SIG-M5 (cell line): Measurements from ENCODE around the gene RSAD1.

Experiments
- DNase-seq: peaks from one replicate; lab custom pipeline; 2025; lab: John Stamatoyannopoulos, UW

RSAD1 gene

DNA sequence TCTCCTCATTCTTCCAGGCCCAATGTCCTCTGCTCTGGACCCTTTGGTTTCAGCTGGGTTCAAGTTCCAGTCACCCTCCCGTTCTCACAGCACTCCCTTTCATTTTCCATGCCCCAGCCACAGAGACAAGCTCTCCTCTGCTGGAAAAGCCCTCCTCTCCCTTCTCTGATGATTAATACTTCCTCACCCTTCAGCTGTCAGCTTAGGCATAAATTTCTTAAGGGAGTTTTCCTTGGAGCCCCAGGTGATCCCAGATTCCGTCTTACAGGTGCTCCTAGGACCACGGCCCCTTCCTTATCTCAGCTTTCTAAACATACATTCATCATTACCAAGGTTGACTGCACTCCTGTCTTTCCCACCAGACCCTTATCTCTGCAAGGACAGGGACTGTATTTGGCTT, 20.4 kb upstream of the RSAD1 start:
- no peak for DNase-seq

DNA sequence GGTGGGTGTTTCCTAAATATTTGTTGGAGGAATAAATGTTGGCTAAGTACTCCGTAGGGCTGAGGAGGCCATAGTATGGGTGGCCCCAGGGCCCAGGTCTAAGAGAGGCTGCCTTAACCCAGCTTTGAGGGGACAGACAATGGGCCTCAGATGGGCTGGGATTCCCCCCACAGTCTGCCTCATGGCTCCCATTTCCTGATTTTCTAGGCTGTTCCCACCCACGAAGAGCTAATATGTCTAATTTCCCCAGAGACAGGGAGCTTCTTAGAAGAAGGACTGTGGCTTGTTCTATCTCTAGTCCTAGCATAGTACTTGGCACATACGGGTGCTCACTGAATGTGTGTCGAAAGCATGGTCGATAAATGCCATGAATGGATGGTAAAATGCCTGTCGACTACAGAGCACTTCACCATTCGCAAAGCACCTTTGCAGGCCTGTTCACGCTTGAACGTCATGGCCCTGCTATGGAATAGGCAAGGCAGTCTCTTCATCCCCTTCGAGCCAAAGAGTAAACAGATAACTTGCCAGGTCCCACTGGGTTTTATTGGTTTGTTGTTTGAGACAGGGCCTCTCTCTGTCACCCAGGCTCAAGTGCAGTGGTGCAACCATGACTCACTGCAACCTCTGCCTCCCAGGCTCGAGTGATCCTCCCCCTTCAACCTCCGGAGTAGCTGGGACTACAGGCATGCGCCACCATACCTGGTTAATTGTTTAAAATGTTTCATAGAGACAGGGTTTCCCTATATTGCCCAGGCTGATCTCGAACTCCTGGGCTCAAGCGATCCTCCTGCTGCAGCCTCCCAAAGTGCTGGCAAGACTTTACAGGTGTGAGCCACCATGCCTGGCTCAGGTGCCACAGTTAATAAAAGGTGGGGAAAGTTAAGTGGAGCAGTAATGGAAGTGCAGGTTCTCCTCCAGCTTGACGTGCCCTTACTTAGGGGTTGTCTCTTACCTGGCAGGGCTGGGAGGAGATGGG, 19.7 kb upstream of the RSAD1 start:
- no peak for DNase-seq

DNA sequence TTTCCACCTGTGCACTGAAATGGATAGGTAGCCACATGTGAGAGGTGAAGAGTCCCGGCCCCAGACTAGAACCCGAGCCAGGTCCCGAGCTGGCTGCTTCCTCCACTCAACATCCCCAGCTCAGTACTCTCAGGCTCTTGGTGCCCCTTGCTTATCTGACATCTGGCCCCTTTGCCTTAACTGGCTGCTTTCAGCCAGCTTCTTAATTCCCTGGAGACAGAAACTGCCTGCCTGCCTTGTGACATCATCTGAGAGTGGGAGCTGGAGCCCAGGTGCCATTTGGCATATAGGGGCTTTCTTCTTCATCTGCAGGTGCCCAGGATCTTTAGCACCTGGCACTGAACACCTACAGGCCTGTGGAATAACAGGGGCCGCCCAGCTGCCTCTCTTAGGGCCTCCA, 18.9 kb upstream of the RSAD1 start:
- DNase-seq, result no peak

DNA sequence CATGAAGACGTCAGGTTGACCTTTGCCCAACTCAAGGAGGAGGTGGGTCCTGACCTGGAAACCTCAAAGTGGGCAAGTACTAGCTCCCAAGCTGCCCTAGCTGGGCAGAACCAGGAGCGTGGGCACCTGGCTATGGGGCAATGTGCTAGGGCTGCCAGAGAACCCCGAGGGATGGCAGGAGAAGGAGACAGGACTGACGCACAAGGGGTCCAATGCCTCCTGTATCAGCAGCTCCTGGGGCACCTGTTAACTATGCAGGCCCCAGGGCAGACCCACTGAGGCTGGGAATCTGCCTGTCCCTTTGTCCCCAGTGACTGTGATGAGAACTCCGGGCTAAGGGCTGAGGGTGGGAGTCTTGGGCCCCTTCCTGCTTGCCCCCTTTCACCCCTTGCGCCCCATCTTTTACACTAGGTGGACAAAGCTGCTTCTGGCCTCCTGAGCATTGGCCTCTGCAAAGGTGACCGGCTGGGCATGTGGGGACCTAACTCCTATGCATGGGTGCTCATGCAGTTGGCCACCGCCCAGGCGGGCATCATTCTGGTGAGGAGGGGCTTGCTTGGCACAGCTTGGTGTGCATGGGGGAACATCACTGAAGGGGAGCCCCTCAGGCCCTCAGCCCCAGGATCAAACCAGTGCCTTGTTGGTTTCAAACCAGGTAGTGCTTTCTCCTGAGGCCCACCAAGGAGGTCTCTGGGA, 17.7 kb upstream of the RSAD1 start:
- no peak for DNase-seq

DNA sequence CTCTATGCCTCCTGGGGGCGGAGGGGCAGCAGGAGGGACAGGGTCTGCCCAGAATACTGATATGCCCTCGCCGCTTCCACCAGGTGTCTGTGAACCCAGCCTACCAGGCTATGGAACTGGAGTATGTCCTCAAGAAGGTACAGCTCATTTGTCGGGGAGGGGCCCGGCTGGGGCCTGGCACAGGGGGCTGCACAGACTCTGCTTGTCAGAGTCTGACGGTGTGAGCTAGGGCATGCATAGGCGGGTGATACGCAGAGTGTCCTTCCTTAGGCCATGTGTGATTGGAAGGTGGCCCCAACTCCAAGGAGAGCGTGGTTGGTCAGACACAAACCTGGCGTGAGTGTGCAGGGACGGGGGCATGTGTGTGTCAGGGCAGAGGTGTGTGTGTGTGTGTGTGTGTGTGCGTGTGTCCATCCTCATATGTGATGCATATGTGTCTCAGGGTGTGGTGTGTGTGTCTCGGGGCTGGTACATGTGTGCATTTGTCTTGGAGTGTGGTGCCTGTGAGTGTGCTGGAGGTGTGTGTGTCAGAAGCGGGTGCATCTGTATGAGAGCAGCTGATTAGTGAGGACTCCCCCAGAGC, 17.0 kb upstream of the RSAD1 start:
- DNase-seq, result no peak

DNA sequence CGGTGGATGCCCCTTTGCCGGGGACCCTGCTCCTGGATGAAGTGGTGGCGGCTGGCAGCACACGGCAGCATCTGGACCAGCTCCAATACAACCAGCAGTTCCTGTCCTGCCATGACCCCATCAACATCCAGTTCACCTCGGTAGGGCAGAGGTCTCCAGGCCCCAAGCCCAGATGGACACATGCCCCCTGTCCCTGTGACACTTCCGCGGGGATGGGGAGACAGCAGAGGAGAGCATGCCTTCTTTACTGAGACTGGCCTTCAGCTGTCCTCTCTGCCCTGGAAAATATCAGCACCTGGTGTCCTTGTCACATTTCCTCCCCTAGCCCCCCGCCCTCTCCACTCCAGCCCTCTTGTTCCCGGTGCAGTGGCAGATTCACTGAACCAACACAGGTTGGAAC, 16.2 kb upstream of the RSAD1 start:
- DNase-seq, result no peak

DNA sequence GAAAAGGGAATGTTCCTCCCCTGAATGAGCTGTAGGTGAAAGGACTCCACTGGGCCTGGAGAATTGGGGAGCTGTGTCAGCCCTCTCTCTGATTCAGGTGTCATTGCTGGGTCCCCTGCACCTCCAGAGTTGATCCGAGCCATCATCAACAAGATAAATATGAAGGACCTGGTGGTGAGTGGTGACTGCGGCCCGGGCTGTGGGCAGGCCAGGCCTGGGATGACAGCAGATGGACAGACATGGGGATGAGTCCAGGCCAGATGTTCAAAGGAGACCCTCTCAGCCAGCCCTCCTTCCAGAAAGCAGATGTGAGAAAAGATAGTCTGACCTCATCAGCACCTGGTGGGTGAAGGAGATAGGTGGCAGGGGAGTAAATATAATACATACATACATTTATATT, 14.5 kb upstream of the RSAD1 start:
- no peak for DNase-seq

DNA sequence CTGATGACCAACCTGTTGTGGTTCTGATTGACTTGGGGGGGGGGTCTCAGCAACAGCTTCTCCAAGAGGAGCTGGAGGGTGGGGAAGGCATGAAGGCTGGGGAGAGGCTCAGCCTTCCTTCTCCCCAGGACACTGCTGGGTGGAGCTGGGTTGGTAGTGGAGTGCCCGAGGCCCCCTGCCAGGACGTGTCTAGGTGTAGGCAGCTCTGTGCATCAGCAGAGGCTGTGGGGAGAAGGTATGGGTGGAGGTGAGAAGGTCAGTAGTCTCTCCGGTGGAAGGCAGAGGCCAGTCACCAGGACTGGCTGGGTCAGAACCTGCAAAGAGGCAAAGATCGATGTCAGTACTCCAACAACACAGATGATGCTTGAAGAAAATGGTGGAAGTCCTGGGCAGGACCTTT, 13.9 kb upstream of the RSAD1 start:
- no peak for DNase-seq

DNA sequence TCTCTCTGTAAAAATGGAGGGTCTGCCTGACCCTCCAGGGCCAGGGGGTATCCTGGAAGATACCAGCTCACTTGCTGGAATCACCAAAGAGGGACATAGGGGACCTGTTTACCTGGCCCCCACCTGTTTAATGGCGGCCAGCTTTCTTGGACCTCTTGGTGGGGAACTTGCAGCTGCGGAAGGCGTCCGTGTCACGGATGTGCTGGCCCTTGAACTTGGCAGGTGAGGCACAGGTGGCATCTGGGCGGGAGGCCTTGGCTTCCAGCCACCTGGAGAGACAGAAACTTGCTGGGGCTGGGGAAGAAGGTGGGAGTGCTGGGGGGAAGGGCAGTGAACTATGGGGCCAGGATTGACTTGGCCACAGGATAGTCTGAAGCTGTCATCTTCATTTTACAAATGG, 13.5 kb upstream of the RSAD1 start:
- no peak for DNase-seq

DNA sequence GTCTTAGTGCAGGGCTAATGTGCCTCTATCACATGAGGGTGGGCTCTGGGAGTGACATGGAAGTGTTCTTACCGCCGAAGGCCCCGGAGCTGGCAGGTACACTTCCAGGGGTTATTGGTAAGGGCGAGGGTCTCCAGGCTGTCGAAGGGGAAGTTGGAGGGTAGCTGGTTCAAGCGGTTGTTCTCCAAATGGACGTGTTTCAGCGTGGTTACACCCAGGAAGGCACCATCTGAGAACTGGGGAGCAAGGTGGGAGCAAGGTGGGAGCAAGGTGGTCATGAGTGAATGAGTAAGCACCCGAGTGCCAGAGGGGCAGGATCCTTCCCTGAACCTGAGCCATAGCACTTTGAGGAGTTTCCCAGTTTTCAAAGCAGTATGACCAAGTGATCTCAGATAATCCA, 13.0 kb upstream of the RSAD1 start:
- DNase-seq, result no peak

DNA sequence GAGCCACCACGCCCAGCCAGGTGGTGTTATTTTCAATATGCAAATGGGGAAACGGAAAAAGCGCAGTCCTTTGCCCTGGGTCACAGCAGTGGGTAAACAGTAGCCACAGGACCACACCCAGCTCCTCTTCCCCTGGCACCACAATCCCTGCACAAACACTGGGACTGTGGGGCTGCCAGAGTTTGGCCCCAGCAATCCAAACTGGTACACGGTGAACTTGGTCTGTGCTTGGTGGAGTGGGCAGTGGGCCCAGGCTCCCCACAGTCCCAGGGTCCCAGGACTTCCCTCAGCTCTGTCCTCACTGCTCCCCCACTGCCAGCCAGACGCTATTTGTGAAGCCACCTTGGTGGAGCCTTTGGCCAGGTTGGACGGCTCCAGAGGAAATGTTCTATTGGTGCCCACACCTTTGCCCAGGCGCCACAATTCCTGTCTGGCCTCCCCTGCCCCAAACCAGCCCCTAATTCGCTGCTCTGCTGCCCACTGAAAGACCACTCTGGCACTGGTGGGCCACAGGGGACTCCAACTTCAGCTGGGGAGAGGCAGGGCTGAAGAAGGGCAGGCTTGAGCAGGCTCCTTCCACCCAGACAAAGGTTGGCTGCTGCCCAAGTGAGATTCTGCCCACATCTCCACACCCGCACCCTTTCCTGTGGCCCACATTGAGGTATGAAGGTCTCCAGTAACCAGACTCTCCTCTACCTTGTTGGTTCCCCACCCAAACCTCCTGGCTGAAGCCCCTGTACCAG, 12.1 kb upstream of the RSAD1 start:
- no peak for DNase-seq

DNA sequence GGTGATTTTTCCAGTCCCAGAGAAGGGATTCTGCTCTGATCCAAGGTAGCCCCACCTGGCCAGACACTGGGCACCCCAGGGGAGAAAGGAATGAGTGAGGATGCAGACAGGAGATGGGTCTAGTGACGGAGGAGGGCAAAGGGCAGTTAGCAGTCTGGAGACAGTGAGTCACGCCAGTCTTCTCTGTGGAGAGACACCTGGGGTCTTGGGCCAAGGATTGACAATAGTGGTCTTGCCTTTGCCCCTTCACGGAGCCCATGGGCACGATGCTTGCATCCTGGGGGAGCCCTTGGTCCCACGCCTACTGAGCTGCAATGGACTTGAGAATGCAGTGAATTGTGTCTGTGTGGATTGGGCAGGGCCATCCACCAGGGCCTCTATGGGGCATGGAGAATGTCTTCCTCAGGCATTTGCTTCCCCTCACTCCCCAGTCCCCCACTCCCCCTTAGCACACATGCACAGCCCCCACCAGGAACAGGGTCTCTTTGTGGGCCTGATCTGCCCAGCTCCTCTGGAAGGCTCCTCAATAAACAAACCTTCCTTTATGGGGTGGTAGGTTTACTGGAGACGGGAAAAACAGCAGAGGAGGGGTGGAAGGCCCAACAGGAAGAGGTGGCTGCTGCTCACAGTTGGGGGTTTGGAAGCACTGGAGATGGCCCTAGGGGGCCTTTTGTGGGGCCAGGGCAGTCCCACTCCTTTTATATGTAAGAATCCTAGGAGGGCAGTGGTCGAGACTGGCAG, 11.4 kb upstream of the RSAD1 start:
- no peak for DNase-seq

DNA sequence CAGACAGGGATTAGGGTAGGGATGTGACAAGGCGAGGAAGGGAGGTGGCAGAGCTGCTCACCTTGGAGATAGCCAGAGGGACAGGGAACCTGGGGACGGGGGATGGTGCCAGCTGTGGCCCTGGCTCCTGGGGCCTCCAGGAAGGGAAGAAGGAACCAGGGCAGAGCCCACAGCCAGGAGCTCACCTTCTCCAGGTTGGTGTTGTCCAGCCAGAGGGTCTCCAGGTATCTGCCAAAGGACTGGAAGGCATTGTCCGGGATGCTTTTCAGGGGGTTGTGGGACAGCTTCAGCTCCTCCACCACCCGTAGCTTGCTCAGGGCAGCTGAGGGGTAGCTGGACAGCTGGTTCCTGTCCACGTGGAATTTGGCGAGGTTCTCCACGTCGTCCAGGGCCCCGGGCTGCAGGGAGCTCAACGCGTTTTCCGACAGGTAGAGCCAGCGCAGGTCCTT, 10.8 kb upstream of the RSAD1 start:
- no peak for DNase-seq

DNA sequence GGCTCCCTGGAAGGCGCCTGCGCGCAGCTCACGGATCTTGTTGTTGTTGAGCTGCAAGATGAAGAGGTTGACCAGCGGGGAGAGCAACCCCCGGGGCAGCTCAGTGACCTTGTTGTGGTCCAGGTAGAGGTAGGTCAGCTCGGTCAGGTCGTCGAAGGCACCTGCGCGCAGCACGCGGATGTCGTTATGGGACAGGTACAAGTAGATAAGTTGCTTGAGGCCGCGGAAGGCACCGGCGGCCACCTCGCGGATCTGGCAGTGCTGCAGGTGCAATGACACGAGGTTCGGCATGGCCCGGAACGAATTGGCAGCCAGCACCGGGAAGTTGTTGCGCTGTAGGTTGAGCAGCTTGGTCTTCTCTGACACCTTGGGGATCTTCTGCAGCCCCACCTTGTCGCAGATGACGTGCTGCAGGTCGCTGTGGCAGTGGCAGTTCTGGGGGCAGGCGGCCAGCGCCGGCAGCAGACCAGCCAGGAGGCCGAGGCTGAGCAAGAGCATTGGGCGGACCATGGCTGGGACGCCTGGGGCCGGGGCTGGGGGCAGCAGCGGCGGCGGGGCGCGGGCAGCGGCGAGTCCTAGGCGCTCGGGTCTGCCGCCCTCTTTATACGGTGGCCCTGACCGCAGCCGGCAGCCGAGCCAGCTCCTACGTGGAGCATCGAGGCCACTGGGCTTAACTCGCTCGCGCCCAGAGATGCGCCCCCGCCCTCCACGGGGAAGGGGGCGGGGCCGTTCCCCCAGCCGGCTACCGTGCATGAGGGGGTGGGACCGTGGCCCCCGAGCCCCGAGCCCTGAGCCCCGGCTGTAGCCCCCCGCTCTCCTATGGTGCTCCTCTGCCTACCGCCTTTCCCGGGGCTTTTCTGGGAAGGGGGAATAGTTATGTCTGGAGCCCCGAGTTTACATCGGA, 10.1 kb upstream of the RSAD1 start, which contains the start of gene CHAD:
TSS of gene CHAD (minus strand) at position 577 of the 904 bp plus-strand sequence. CDS start at position 510, 67 bp downstream.
- no peak for DNase-seq

DNA sequence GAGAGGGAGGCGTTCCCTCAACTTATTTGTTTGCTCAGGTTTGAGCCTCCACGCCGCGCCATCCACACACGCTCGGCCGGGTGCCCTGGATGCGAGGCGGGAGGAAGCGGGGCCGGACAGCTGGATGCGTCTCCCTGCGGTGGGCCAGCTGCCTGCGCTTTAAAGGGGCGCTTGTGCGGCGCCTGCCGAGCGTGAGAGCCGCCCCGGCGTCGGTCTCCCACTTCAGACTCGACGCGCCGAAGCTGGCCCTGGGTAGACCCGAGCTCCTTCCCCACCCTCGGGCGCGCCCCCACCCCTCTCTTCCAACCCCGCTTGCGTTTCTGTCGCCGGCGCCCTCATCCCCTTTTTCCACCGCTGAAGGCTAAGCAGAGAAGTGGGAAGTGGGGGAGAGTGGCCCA, 9.5 kb upstream of the RSAD1 start:
- DNase-seq, result no peak

DNA sequence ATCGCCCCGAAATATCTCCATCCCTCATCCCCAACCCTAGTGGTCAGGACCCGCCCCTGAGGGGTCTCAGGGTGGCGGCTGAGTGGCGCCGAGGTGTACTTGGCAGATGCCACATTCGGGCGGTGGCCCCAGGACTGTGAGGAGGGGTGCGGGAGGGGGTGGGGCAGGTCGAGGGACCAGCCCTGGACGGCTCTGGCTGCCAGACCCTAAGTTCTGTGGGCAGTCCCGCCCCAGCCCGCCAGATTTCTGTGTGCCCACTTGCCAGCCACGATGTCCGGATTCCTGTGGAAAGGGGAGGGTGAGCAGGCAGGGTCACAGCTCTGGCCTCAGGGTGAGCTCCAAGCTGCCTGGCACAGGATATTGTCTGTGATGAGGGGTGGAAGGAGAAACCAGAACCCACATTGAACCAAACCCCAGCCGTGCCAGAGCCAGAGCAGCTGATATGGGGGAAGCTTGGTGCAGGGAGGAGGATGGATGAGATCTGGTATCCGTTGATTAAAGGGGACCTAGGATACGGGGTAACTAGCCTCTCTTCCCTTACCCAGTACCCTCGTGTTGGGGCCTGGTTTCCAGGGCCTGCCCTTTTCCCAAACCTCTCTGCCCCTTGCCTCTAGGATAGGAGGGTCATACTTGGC, 8.9 kb upstream of the RSAD1 start:
- DNase-seq, result no peak

DNA sequence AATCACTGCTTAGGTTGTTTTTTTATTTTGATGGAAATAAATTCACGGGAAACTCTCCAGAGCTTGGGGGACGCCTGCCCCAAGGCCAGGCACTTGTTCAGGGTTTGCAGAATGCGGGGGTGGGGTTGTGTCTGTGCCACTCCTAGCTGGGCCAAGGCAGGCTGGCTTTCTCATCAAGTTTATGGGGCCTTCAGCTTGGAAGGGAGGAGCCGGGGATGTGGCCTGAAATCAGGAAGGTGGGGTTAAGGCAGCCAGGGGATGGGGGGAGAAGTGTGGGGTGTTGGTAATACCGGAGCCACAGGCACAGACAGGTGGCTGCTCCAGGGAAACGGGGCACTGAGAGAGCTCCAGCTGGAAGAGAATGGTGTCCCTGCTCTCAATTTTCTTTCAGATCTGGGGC, 8.2 kb upstream of the RSAD1 start:
- no peak for DNase-seq

DNA sequence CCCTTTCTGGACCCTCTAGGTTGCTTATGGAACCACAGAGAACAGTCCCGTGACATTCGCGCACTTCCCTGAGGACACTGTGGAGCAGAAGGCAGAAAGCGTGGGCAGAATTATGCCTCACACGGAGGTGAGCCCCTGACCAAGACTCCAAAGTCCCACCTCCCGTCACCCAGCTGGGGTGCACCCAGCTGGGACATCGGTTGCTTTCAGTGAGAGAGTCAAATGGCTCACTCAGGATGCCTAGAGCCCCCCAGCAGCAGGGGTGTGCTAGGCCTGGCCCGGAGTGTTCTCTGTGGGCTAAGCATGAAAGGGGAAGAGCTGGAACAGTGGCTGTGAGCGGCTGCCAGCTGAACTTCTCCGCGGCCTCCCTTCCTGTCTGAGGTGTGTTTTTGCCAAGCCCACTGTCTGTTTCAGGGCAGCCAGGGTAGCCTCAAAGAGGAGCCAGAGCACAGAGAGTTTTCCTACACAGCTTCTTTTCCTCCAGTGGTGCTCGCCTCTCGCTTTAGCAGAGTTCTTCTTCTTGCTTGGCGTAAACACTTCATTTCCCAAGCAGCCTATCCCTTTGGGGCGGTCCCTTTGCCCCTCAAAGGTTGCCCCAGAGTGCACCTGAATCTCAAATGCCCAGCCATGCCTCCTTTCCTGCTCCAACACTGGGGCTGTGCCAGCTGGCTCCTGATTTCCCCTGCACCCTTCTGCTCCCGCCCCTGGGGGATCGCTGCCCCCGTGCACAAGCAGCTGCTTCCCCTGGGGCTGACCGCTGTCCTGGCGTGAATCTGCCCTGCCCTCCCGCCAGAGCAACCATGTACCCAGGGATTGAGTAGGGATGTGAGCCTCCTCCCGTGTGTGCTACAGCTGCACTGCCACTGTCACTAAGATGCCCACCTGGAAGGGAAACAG, 7.4 kb upstream of the RSAD1 start:
- no peak for DNase-seq

DNA sequence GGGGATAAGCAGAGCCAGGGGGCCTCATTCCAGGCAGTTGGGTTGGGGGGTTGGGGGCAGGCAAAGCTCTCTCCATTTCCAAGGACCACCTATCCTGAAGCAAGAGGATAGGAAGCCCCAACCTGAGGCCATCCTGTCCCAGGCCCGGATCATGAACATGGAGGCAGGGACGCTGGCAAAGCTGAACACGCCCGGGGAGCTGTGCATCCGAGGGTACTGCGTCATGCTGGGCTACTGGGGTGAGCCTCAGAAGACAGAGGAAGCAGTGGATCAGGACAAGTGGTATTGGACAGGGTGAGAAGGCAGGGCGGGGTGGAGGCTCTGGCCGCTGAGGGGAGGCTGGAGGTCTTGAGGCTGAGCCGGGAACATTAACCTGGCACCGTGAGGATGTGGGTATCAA, 6.4 kb upstream of the RSAD1 start:
- DNase-seq, result no peak
